AG09309 (cell line): ENCODE data around the gene ADM.
"Not testable (repeated sequence)": the region's sequence is repeated elsewhere in the genome, so short reads cannot be mapped to it uniquely, and the experiment has no call there.

Experiments used
- DNase-seq: peaks from one replicate; pipeline ENCODE4 v3.0.0-alpha.2; 2010; ENCODE audit warnings: low read depth
- H3K4me3 ChIP-seq: 2 replicates; pipeline ENCODE4 v1.5.1; 2011; ENCODE audit warnings: mild to moderate bottlenecking, low read depth, low read length, moderate library complexity; ENCODE audit not compliant: control insufficient read depth
- TF ChIP-seq, protein P1 (sequence below): IDR thresholded peaks from 2 replicates; pipeline ENCODE4 v1.5.1; 2011; ENCODE audit warnings: mild to moderate bottlenecking, low read depth, low read length, inconsistent platforms; ENCODE audit not compliant: insufficient read depth, control insufficient read depth; ENCODE audit errors: missing control alignments

ADM gene

DNA sequence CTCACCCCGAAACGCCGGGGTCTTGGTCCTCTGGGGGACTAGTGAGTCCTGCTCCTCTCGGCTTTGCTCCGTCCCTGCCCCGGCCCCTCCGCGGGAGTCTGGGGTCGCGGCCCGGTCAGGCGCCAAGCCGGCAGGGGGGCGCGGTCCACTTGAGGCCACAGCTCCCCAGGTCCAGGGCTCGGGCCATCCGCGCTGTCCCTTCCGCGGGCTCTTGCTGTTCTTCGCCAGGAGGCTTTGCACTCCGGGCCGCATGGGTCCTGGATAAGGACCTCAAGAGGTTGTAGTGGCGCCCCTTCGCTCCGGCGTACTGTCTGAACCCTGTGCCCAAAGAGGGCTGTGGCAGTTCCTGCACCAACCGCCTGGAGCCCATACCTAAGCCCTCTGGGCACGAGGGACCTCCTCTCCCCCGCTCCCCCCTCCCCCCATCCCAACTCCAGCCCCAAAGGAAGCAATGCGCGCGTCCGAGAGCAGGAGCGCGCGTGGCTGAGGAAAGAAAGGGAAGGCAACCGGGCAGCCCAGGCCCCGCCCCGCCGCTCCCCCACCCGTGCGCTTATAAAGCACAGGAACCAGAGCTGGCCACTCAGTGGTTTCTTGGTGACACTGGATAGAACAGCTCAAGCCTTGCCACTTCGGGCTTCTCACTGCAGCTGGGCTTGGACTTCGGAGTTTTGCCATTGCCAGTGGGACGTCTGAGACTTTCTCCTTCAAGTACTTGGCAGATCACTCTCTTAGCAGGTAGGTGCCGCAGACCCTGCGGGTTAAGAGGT lies at the start of gene ADM:
TSS of gene ADM (plus strand) at position 579 of the 767 bp plus-strand sequence. CDS start 628 bp downstream, outside the sequence.
- peak; percentile 90 for DNase-seq
- TF ChIP-seq, protein P1, sequence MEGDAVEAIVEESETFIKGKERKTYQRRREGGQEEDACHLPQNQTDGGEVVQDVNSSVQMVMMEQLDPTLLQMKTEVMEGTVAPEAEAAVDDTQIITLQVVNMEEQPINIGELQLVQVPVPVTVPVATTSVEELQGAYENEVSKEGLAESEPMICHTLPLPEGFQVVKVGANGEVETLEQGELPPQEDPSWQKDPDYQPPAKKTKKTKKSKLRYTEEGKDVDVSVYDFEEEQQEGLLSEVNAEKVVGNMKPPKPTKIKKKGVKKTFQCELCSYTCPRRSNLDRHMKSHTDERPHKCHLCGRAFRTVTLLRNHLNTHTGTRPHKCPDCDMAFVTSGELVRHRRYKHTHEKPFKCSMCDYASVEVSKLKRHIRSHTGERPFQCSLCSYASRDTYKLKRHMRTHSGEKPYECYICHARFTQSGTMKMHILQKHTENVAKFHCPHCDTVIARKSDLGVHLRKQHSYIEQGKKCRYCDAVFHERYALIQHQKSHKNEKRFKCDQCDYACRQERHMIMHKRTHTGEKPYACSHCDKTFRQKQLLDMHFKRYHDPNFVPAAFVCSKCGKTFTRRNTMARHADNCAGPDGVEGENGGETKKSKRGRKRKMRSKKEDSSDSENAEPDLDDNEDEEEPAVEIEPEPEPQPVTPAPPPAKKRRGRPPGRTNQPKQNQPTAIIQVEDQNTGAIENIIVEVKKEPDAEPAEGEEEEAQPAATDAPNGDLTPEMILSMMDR: peak; percentile 44
- H3K4me3 ChIP-seq: peak within 1 kb of the TSS; percentile 98

GRCh38 chr11:10255388-10256125 lies 49.3 kb upstream of the ADM start:
- no peak overlapping the region for H3K4me3 ChIP-seq
- TF ChIP-seq, protein P1: no peak
- DNase-seq: no peak

- TF ChIP-seq, protein P1: no peak
- DNase-seq: no peak
- no peak overlapping the region for H3K4me3 ChIP-seq
These were observed 47.4 kb upstream of the ADM start for GRCh38 chr11:10257478-10257877.

- DNase-seq: no peak
- TF ChIP-seq, protein P1: no peak
- H3K4me3 ChIP-seq: no peak overlapping the region
These were observed 43.1 kb upstream of the ADM start for GRCh38 chr11:10261821-10262220.

DNA sequence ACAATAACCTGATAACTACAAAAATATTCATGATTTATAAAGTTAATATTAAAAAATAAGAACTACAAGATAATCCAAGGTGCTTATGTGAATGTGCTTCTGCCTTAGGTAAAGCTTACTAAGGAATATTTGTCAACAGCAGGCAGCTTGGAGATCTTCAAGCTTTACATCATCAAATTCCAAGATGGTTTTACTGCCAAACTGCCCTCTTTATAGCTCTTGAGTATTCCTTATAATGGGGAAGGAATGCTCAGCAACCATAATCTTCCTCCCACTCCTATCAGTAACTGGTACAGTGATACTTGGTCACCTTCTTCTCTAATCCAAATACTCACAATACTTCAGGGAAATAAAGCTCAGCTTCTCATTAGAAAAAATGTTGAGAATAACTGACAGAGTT lies 40.9 kb upstream of the ADM start:
- no peak overlapping the region for H3K4me3 ChIP-seq
- DNase-seq: peak; percentile 42
- TF ChIP-seq, protein P1: no peak

- not testable (repeated sequence) for DNase-seq, H3K4me3 ChIP-seq
These were observed 40.2 kb upstream of the ADM start for GRCh38 chr11:10264716-10265115.

GRCh38 chr11:10265936-10266335 lies 38.9 kb upstream of the ADM start:
- DNase-seq: no peak
- TF ChIP-seq, protein P1: no peak
- H3K4me3 ChIP-seq: no peak overlapping the region
